Thymus (tissue), 11 donors: ENCODE results near the gene RAB40B. TPM values are rescaled to one million over a fixed set of nuclear protein-coding genes. Genes with fewer than 3 reads are reported as not detected.
A peak's percentile ranks its signal among the peaks of the same experiment; 100 is the strongest.

ENCODE experiments used
- DNase-seq, 9 donors: peaks; one replicate each; pipeline ENCODE4 v3.0.0-alpha.2; 2013; ENCODE audit warnings: low spot score in 9 of 9, low read depth in 6 of 9, missing footprints in 1 of 9
- H3K27ac ChIP-seq, 2 donors: one replicate each; pipeline ENCODE4 v1.5.1; 2013; ENCODE audit warnings: control low read depth in 1 of 2, low read depth in 1 of 2, low read length in 1 of 2, mild to moderate bottlenecking in 1 of 2, moderate library complexity in 1 of 2
- H3K27me3 ChIP-seq, 2 donors: one replicate each; pipeline ENCODE4 v1.5.1; 2013; ENCODE audit warnings: low read length in 1 of 2; ENCODE audit not compliant: control insufficient read depth in 2 of 2, insufficient read depth in 1 of 2
- H3K36me3 ChIP-seq, 2 donors: one replicate each; pipeline ENCODE4 v1.5.1; 2013; ENCODE audit warnings: low read length in 1 of 2, mild to moderate bottlenecking in 1 of 2, moderate library complexity in 1 of 2; ENCODE audit not compliant: control insufficient read depth in 2 of 2, insufficient read depth in 2 of 2
- H3K4me1 ChIP-seq, 2 donors: one replicate each; pipeline ENCODE4 v1.5.1; 2013; ENCODE audit warnings: low read length in 2 of 2; ENCODE audit not compliant: control insufficient read depth in 2 of 2, insufficient read depth in 2 of 2
- H3K4me3 ChIP-seq, 2 donors: one replicate each; pipeline ENCODE4 v1.5.1; 2013; ENCODE audit warnings: low read length in 2 of 2, control low read depth in 1 of 2, mild to moderate bottlenecking in 1 of 2
- H3K9me3 ChIP-seq, 2 donors: one replicate each; pipeline ENCODE4 v1.5.1; 2013; ENCODE audit warnings: low read length in 1 of 2, mild to moderate bottlenecking in 1 of 2; ENCODE audit not compliant: control insufficient read depth in 2 of 2, insufficient read depth in 1 of 2
- WGBS: extraction: QIAGEN DNeasy Blood & Tissue Kit; methylation state at CpG from one replicate; pipeline ENCODE4 v1.1.7; 2013; 5-methylcytosine and 5-hydroxymethylcytosine counted together
- polyA plus RNA-seq: library from polyadenylated mRNA; stranded (reverse); fragments of 200-250 nt; gene quantifications from one replicate; pipeline ENCODE4 v1.2.3, GENCODE V29; 2013
- total RNA-seq: library from RNA; stranded (reverse); fragments of 120-200 nt; gene quantifications from one replicate; pipeline ENCODE4 v1.2.4, GENCODE V29; 2013
- donor health status: healthy.

The RAB40B gene
- total and polyA plus RNA-seq, 2 donors, result 1.7 to 8.4 TPM

DNA sequence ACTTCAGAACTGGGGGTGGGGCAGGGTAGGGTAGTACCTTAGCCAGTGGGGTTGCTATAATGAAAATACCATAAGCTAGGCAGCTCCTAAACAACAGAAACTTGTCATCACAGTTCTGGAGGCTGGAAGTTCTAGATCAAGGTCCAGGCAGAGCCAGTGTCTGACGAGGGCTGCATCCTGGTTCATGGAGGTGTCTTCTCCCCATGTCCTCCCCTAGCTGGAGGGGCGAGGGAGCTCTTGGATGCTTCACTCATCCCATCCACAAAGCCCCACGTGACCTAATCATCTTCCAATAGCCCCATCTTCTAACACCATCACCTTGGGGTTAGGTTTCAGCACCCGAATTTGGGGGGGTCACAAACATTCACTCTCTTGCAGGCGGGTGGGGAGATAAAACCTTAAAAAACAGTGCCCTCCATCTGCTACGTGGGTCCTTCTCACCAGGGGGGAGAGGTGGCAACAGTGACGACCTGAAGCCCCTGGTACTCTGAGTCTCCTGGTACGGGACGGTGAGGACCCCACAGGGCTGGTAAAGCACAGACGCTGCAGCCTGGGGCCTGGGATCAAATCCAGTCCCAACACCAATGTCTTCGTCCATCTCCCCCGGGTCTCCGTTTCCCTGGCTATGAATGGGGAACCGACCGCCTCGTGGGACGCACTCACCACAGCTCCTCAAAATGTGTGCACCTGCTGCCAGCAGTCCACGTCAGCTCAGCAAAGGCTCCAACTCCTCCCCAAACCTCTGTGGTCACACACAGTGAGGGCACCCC is 22.8 kb downstream of the RAB40B start:
- WGBS, result 84% methylated on average over 18 of the region's 18 CpGs

DNA sequence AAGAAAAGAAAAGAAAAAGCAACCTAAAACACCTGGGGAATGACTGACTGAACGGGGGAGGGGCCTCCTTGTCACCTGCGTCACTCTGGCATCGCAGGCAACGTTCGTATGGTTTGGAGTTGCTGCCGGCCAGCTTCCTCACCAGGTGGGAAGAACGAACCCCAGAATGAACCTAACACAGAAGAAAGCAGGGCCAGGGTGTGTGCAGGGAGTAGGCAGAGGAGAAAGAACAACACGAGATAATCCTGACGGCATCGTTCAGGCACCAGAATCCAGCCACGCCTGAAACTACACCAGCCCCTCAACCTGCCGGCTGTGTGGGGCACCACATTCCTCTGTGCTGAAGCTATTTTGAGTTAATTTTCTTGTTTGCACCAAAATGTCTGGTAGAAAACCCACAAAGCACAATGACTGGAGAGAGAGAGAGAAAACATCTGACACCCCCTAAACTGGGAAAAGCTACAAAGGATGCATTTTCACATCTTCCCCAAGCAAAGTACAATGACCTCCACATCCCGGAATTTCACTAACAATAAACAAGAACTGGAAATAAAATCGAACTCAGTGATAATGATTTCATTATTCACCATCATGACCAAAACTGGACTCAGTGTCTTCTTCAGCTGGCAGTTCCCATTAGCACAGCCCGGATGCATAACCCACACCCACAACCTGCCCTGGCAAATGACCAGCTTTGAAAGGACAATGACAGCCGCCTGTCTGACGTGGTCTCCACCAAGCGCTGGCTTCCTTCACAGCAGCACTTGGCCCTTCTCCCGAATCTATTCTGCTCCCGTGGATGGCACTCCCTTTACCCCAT is 23.6 kb downstream of the RAB40B start:
- 90% methylated on average over 20 of the region's 20 CpGs for WGBS
- Histone ChIP-seq H3K27ac (no peak overlapping the region), H3K4me1 (no peaks in the 10 kb centered on the region), H3K36me3 (no peaks in the 10 kb centered on the region), H3K4me3 (no peak overlapping the region), H3K27me3 (no peaks in the 10 kb centered on the region), H3K9me3 (peaks cover 0 to 6% of the 10 kb centered on the region in 2 donors)
- DNase-seq, result no peak

More for the DNA sequence above, 22.8 kb downstream of the RAB40B start:
- Histone ChIP-seq H3K27ac (no peak overlapping the region), H3K36me3 (no peaks in the 10 kb centered on the region), H3K27me3 (no peaks in the 10 kb centered on the region), H3K4me3 (no peak overlapping the region), H3K9me3 (peaks cover 0 to 11% of the 10 kb centered on the region in 2 donors), H3K4me1 (no peaks in the 10 kb centered on the region)
- DNase-seq, result no peak

DNA sequence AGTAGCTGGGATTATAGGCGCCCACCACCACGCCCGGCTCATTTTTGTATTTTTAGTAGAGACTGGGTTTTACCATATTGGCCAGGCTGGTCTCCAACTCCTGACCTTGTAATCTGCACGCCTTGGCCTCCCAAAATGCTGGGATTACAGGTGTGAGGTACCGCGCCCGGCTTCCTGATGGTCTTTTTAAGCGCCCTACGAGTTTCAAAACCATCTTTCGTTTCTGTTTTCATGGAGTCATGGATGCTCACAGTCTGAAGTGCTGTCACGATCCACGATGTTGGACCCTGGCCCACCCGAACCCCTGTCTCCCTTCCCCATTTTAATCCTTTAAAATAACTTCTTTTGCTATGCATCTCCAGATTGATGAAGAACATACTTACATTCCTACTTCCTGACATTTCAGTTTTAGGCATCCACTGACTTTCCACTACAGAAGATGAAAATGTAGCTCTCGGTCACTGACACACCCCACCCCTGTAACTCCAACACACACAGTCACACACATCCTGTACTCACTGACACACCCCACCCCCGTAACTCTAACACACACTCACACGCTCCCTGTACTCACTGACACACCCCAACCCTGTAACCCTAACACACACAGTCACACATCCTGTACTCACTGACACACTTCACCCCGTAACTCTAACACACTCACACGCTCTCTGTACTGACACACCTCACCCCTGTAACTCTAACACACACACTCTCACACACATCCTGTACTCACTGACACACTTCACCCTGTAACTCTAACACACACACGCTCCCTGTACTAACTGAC is 27.6 kb downstream of the RAB40B start:
- H3K9me3 ChIP-seq, result peaks cover under 1 to 1% of the 10 kb centered on the region in 2 donors
- 97% methylated on average over 19 of the region's 19 CpGs for WGBS
- peaks cover 0 to 4% of the 10 kb centered on the region in 2 donors for H3K4me1 ChIP-seq
- no peak overlapping the region for H3K27ac ChIP-seq
- no peak for DNase-seq
- no peaks in the 10 kb centered on the region for H3K27me3 ChIP-seq
- no peaks in the 10 kb centered on the region for H3K36me3 ChIP-seq
- H3K4me3 ChIP-seq, result no peak overlapping the region

DNA sequence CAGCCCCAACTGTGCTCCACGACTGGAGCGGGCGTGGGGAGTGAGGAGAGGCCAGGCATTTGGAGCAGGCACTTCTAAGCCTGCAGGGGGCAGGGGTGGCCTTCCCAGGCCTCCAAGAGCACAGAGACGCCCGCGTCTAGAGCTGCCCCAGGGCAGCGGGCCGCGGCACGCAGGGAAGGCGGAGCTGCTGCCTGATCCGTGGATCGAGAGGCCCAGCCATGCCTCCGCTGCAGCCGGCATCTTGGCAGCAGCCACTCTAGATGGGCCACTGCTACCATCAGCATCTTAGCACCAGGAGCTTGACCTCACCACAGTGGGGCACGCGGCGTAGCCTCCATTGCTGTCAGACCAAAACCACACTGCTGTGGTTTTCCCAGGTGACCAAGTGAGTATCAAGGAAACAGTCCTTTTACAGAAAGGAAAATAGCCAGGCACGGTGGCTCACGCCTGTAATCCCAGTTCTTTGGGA is 29.8 kb downstream of the RAB40B start:
- Histone ChIP-seq H3K4me1 (peaks cover 0 to 4% of the 10 kb centered on the region in 2 donors), H3K27ac (no peak overlapping the region), H3K36me3 (no peaks in the 10 kb centered on the region), H3K4me3 (no peak overlapping the region), H3K27me3 (no peaks in the 10 kb centered on the region), H3K9me3 (peaks cover 1 to 3% of the 10 kb centered on the region in 2 donors)
- DNase-seq, result peak in 3 of 9 donors; percentile 20 to 53 (median 24)
- WGBS, result 33% methylated on average over 20 of the region's 20 CpGs

DNA sequence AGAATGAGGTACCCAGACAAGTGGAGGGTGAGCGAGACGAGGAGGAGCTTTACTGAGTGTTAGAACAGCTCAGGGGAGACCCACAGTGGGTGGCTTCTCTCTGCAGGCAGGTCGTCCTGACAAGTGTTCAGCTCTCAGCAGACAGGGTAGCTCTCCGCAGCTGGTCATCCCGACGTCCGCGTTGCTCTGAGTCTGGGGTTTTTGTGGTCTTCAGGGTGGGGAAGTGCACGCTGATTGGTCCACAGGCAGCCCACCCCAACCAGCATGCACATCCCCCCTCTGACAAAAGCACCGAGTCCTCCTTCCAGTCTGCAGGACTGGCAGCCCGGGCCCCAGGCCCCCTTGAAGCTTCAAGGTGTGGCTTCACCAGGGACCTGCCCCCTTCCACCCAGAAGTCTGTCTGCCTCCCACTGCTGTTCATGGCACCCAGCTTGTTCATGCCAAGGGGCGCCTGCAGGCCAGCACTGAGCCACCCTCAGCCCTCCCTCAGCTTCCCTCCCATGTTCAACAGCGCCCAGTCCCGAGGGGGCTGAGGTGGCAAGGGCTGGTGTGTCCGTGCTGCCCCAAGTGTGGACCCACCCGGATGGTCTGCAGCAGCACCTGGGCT is 30.4 kb downstream of the RAB40B start:
- Histone ChIP-seq H3K4me3 (no peak overlapping the region), H3K36me3 (no peaks in the 10 kb centered on the region), H3K4me1 (peaks cover 0 to 4% of the 10 kb centered on the region in 2 donors), H3K27me3 (no peaks in the 10 kb centered on the region), H3K27ac (no peak overlapping the region), H3K9me3 (peaks cover 1 to 3% of the 10 kb centered on the region in 2 donors)
- 76% methylated on average over 16 of the region's 16 CpGs for WGBS
- no peak for DNase-seq

DNA sequence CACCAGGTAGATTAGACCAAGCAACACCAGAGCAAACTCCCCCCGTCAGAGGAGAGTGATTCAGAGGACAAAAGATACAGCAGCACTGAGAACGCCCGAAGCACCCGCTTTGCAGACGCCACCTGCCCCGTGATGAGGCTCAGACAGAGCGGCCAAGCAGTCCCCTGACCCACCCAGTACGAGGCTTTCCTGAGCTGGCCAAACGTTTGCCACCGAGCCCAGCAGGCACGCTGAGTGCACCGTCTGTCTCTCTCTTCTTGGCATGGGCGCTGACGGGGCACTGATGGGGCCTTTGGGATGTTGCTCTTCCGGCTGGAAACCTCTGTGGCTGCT is 30.9 kb downstream of the RAB40B start:
- Histone ChIP-seq H3K36me3 (no peaks in the 10 kb centered on the region), H3K27me3 (no peaks in the 10 kb centered on the region), H3K4me3 (no peak overlapping the region), H3K27ac (no peak overlapping the region), H3K4me1 (peaks cover 0 to 4% of the 10 kb centered on the region in 2 donors), H3K9me3 (peaks cover 1 to 3% of the 10 kb centered on the region in 2 donors)
- 97% methylated on average over 15 of the region's 15 CpGs for WGBS
- DNase-seq, result no peak

DNA sequence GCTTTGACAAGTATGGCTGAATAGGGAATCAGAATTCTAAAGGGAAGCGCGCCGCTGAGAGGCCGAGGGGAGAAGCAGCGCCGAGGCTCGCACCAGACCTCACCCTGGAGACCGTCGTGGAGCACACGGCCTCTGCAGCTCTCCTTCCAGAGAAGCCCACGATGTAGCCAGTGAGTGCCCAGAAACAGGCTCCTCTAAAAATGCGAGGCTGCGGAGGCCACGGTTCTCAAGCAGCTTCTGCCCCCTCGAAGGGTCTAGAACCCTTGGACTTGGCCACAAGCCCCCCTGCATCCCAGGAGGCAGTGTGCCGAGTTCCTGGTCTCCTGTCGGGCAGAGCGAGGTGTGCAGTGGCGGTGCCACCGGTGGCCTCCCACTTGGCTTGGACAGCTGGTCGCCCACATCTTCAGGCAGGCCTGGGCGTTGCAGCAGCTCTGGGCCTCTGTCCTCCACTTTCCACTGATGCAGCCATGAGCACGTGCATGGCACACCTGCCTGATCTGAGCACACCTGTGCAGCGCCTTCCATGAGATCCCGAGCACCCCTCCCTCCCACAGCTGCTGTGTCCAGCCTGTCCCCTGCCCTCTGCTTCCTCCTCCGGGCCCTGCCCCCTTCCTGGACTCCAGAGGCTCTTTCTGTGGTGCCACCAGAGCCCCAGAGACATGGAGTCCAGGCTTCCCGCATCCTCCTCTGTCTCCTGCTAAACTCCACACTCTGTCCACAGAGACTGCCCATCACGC is 31.4 kb downstream of the RAB40B start:
- no peak for DNase-seq
- Histone ChIP-seq H3K27ac (no peak overlapping the region), H3K4me1 (peaks cover 0 to 4% of the 10 kb centered on the region in 2 donors), H3K4me3 (no peak overlapping the region), H3K36me3 (no peaks in the 10 kb centered on the region), H3K9me3 (peaks cover 1 to 3% of the 10 kb centered on the region in 2 donors), H3K27me3 (no peaks in the 10 kb centered on the region)
- 95% methylated on average over 28 of the region's 28 CpGs for WGBS

DNA sequence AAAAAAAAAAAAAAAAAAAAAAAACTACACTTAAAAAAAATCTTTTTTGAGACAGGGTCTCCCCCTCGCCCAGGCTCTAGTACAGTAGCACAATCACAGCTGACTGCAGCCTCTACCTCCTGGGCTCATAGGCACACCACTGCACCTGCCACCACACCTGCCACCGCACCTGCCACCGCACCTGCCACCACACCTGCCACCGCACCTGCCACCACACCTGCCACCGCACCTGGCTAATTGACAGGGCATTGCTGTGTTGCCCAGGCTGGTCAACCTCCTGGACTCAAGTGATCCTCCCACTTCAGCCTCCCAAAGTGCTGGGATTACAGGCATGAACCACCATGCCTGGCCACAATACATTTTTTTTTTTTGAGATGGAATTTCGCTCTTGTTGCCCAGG is 32.6 kb downstream of the RAB40B start:
- peaks cover 0 to 4% of the 10 kb centered on the region in 2 donors for H3K4me1 ChIP-seq
- no peak for DNase-seq
- WGBS, result 93% methylated on average over 6 of the region's 6 CpGs
- no peak overlapping the region for H3K27ac ChIP-seq
- H3K27me3 ChIP-seq, result no peaks in the 10 kb centered on the region
- H3K9me3 ChIP-seq, result peaks cover 1 to 3% of the 10 kb centered on the region in 2 donors
- H3K36me3 ChIP-seq, result no peaks in the 10 kb centered on the region
- no peak overlapping the region for H3K4me3 ChIP-seq
